ENCODE data around the gene PALM. TPM values are rescaled to one million over a fixed set of nuclear protein-coding genes. Genes with fewer than 3 reads are reported as not detected.

The PALM gene
- total and polyA plus RNA-seq, 2 experiments from 2014 or later: 22.1 to 27.2 TPM

- Histone ChIP-seq H3K27ac (no peak overlapping the region), H3K9me2 (replicated peaks; ENCODE audit: insufficient read depth) (no peaks in the 10 kb centered on the region), H3K4me2 (no peak overlapping the region), H3K9me3 (ENCODE audit: low read depth) (no peaks in the 10 kb centered on the region), H2AFZ (no peak overlapping the region), H3K79me2 (no peaks in the 10 kb centered on the region), H3K36me3 (replicated peaks; ENCODE audit: insufficient read depth, low read depth) (no peaks in the 10 kb centered on the region), H3K27me3 (no peaks in the 10 kb centered on the region), H3K4me3 (no peak overlapping the region), H3K4me1 (ENCODE audit: insufficient read depth) (no peaks in the 10 kb centered on the region), H4K20me1 (ENCODE audit: insufficient read depth, poor library complexity, severe bottlenecking) (no peaks in the 10 kb centered on the region)
- WGBS (ENCODE audit: low lambda C conversion rate, missing lambda C conversion rate): 95% methylated on average over 16 of the region's 16 CpGs
- no peak for TF ChIP-seq EZH2phosphoT487 (IDR thresholded peaks at IDR 0.05; ENCODE audit: low read depth, severe bottlenecking, unreplicated experiment)
- DNase-seq (ENCODE audit: low spot score): no peak
These were observed 22.3 kb downstream of the PALM start for GRCh38 chr19:731000-731399.

GRCh38 chr19:732148-733069, 23.7 kb downstream of the PALM start:
- DNase-seq (ENCODE audit: low spot score): no peak
- Histone ChIP-seq H3K9me2 (replicated peaks; ENCODE audit: insufficient read depth) (no peaks in the 10 kb centered on the region), H3K27me3 (no peaks in the 10 kb centered on the region), H3K27ac (no peak overlapping the region), H3K9me3 (ENCODE audit: low read depth) (no peaks in the 10 kb centered on the region), H3K36me3 (replicated peaks; ENCODE audit: insufficient read depth, low read depth) (no peaks in the 10 kb centered on the region), H3K79me2 (no peaks in the 10 kb centered on the region), H3K4me2 (no peak overlapping the region), H3K4me1 (ENCODE audit: insufficient read depth) (no peaks in the 10 kb centered on the region), H4K20me1 (ENCODE audit: insufficient read depth, poor library complexity, severe bottlenecking) (no peaks in the 10 kb centered on the region), H2AFZ (no peak overlapping the region), H3K4me3 (no peak overlapping the region)
- TF ChIP-seq CTCF (IDR thresholded peaks at IDR 0.05; ENCODE audit: poor library complexity) (no peak), EZH2 (IDR thresholded peaks at IDR 0.05; ENCODE audit: borderline replicate concordance) (no peak), EZH2phosphoT487 (IDR thresholded peaks at IDR 0.05; ENCODE audit: low read depth, severe bottlenecking, unreplicated experiment) (no peak)
- 89% methylated on average over 22 of the region's 24 CpGs for WGBS (ENCODE audit: low lambda C conversion rate, missing lambda C conversion rate)

GRCh38 chr19:734716-735115, 26.0 kb downstream of the PALM start:
- Histone ChIP-seq H3K27me3 (no peaks in the 10 kb centered on the region), H3K36me3 (replicated peaks; ENCODE audit: insufficient read depth, low read depth) (no peaks in the 10 kb centered on the region), H3K4me2 (no peak overlapping the region), H3K4me3 (no peak overlapping the region), H3K27ac (no peak overlapping the region), H3K9me2 (replicated peaks; ENCODE audit: insufficient read depth) (no peaks in the 10 kb centered on the region), H3K4me1 (ENCODE audit: insufficient read depth) (peaks cover 11% of the 10 kb centered on the region), H2AFZ (no peak overlapping the region), H4K20me1 (ENCODE audit: insufficient read depth, poor library complexity, severe bottlenecking) (no peaks in the 10 kb centered on the region), H3K79me2 (no peaks in the 10 kb centered on the region), H3K9me3 (ENCODE audit: low read depth) (no peaks in the 10 kb centered on the region)
- 89% methylated on average over 13 of the region's 13 CpGs for WGBS (ENCODE audit: low lambda C conversion rate, missing lambda C conversion rate)
- TF ChIP-seq EZH2phosphoT487 (IDR thresholded peaks at IDR 0.05; ENCODE audit: low read depth, severe bottlenecking, unreplicated experiment) (no peak), EZH2 (IDR thresholded peaks at IDR 0.05; ENCODE audit: borderline replicate concordance) (no peak), CTCF (IDR thresholded peaks at IDR 0.05; ENCODE audit: poor library complexity) (no peak)
- DNase-seq (ENCODE audit: low spot score): no peak

GRCh38 chr19:736125-736524, 27.4 kb downstream of the PALM start:
- no peaks in the 10 kb centered on the region for H4K20me1 ChIP-seq (ENCODE audit: insufficient read depth, poor library complexity, severe bottlenecking)
- 98% methylated on average over 8 of the region's 32 CpGs for WGBS (ENCODE audit: low lambda C conversion rate, missing lambda C conversion rate)
- H3K4me3 ChIP-seq: no peak overlapping the region
- no peaks in the 10 kb centered on the region for H3K36me3 ChIP-seq (replicated peaks; ENCODE audit: insufficient read depth, low read depth)
- H3K27ac ChIP-seq: no peak overlapping the region
- TF ChIP-seq EZH2 (IDR thresholded peaks at IDR 0.05; ENCODE audit: borderline replicate concordance): no peak
- TF ChIP-seq EZH2phosphoT487 (IDR thresholded peaks at IDR 0.05; ENCODE audit: low read depth, severe bottlenecking, unreplicated experiment): no peak
- TF ChIP-seq CTCF (IDR thresholded peaks at IDR 0.05; ENCODE audit: poor library complexity): no peak
- H2AFZ ChIP-seq: no peak overlapping the region
- no peaks in the 10 kb centered on the region for H3K9me2 ChIP-seq (replicated peaks; ENCODE audit: insufficient read depth)
- DNase-seq (ENCODE audit: low spot score): no peak
- H3K4me2 ChIP-seq: no peak overlapping the region
- peaks cover 11% of the 10 kb centered on the region for H3K4me1 ChIP-seq (ENCODE audit: insufficient read depth)
- no peaks in the 10 kb centered on the region for H3K79me2 ChIP-seq
- no peaks in the 10 kb centered on the region for H3K27me3 ChIP-seq
- H3K9me3 ChIP-seq (ENCODE audit: low read depth): no peaks in the 10 kb centered on the region
